RCC 7860 (cell line): Measurements from ENCODE around the gene LOXHD1.

ENCODE experiments used
- DNase-seq: peaks from one replicate; pipeline ENCODE4 v3.0.0-alpha.2; 2015; ENCODE audit warnings: low spot score
- FAIRE-seq: peaks from 2 replicates; lab custom pipeline; 2012; peaks lifted over from hg19 to GRCh38; lab: Jason Lieb, UNC

The LOXHD1 gene

GRCh38 chr18:46481847-46482245 is 175.2 kb downstream of the LOXHD1 start:
- FAIRE-seq = no peak

GRCh38 chr18:46481048-46481846 is 175.8 kb downstream of the LOXHD1 start:
- FAIRE-seq = no peak
- DNase-seq = no peak

More at GRCh38 chr18:46481847-46482245, 175.2 kb downstream of the LOXHD1 start:
- DNase-seq = no peak

- FAIRE-seq (no peak), DNase-seq (no peak)
Observed at GRCh38 chr18:46480226-46480625, 176.8 kb downstream of the LOXHD1 start.

GRCh38 chr18:46478796-46479195 is 178.2 kb downstream of the LOXHD1 start:
- DNase-seq = no peak
- FAIRE-seq = no peak

DNA sequence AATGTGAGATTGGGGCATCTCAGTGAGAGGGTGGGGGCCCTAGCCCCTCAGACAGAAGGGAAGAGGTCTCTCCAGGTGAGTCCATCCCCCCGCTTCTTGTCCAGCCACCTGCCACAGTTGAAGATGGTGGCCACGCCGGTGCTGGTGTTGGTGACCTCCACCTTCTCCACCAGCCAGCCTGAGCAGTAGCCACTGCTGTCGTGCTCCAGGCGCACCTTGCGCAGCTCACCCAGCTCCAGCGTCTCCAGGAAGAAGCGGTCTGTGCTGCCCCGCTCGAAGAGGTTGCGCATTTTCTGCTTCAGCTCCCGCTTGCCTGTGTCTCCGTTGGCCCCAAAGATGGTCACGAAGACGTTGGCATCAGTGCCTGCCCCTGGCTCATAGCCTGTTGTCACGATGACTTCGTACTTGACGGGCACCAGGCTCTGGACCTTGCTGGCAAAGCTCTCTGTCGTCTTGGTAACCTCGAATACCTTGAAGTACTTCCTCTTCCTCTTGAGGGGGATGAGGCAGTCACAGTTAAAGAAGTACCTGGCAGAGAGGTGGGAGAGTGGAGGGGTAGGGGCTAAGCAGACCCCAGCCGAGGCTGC is 179.5 kb downstream of the LOXHD1 start:
- FAIRE-seq (no peak), DNase-seq (no peak)

- FAIRE-seq (no peak), DNase-seq (no peak)
Observed at GRCh38 chr18:46475390-46475752, 181.6 kb downstream of the LOXHD1 start.

GRCh38 chr18:46474487-46475389 is 182.3 kb downstream of the LOXHD1 start:
- FAIRE-seq (no peak), DNase-seq (no peak)

DNA sequence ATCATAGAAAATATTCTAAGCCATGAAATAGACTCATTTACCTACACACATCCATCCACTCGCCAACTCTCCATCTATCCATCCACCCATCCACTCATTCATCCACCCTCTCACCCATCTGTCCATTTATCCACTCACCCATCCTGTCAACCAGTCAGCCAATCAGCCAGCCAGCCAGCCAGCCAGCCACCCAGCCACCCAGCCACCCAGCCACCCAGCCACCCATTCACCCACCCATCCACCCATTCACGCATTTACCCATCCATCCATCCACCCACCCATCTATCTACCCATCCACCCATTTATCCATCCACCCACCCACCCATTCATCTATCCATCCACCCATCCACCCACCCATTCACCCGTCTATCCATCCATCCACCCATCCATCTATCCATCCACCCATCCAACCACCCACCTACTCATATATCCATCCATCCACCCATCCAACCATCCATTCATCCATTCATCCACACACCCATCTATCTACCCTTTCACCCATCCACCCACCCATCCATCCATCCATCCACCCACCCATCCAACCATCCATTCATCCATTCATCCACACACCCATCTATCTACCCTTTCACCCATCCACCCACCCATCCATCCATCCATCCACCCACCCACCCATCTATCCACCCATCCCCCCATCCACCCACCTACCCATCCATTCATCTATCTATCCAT is 185.1 kb downstream of the LOXHD1 start:
- no peak for DNase-seq
- no peak for FAIRE-seq

DNA sequence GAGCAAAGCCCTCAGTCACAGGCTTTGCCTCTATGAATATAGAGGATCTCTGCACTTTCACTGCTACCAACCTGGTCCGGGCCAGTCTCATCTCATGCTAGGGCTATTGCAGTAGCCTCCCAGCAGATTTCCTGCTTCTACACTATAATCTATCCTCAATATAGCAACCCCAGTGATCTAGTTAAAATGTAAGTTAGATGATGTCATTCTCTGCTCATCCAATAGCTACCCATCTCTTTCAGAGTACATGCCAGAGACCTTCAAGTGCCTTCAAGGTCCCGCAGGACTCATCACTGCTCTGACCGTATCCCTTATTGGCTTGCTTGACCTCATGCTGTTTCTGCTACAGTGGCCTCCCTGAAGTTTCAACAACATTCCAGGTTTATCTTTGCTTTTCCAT is 186.3 kb downstream of the LOXHD1 start:
- no peak for DNase-seq
- FAIRE-seq = no peak

- DNase-seq = no peak
- FAIRE-seq = no peak
Observed at GRCh38 chr18:46469186-46469915, 187.7 kb downstream of the LOXHD1 start.

DNA sequence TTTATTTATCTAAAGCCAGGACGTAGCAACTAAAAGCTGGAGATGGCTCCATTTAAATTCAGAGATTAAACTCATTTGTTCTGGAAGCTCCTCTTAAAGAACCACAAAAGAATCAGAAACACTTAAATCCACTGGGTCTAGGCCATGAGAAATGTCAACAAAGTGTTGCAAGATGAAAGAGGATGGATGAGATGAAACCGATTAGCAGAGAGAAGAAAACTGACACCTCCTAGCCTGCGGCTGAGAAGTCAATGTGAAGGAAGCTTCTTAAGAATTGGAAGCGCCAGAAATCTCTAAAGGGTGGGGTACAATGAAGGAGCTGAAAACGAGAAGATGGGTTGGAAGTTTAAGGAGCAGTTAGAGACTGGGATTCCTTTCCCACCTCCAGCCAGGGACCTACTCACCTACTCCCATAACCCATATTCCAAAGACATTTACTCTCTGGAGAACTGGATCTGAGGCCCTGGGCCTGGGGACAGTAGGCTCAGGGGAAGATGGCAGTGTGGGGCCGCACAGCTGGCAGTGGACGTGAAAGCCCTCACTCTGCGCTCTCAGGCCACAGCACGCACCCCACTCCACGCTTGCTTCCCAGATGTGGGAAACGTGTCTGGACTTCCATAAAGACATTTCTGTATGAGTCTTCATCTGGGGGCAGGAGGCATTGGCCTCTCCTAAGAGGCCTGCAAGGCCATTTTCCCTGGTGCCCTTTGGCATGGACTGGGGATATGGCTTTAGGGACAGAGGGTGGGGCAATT is 188.4 kb downstream of the LOXHD1 start:
- FAIRE-seq (no peak), DNase-seq (no peak)

- no peak for FAIRE-seq
Observed at GRCh38 chr18:46466234-46467160, 190.5 kb downstream of the LOXHD1 start.

GRCh38 chr18:46464926-46465655 is 191.9 kb downstream of the LOXHD1 start:
- DNase-seq (no peak), FAIRE-seq (no peak)

More at GRCh38 chr18:46466234-46467160, 190.5 kb downstream of the LOXHD1 start:
- DNase-seq = no peak

DNA sequence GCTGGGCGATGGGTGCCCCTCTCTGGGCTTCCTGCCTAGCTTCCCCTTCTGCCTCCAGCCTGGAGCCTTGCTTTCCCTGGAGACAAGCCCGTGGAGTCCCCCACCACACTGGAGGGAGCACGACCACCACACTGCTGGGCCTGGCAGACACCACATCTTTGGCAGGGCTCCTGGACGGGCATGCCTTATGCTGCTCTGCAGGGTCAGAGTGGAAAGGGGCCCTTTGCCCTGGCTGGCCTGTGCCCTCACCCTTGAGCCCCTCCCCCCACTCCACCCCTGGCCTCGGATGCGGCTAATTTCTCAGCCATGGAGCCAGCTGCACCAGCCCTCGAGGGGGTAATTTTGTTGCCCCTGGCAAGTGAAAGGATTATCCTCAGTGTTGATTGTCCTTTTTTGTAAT is 194.5 kb downstream of the LOXHD1 start:
- no peak for FAIRE-seq
- DNase-seq = no peak

GRCh38 chr18:46461993-46462392 is 195.0 kb downstream of the LOXHD1 start:
- no peak for FAIRE-seq

GRCh38 chr18:46460754-46461153 is 196.3 kb downstream of the LOXHD1 start:
- DNase-seq (no peak), FAIRE-seq (no peak)

More at GRCh38 chr18:46461993-46462392, 195.0 kb downstream of the LOXHD1 start:
- DNase-seq = no peak

GRCh38 chr18:46459789-46460455 is 197.1 kb downstream of the LOXHD1 start:
- DNase-seq (no peak), FAIRE-seq (no peak)
